ENCODE measurements around the gene CALHM1. TPM values are rescaled to one million over a fixed set of nuclear protein-coding genes. Genes with fewer than 3 reads are reported as not detected.

CALHM1 gene
- total and polyA plus RNA-seq, 2 experiments from 2014 or later, result 0.11 TPM; not detected in 1

DNA sequence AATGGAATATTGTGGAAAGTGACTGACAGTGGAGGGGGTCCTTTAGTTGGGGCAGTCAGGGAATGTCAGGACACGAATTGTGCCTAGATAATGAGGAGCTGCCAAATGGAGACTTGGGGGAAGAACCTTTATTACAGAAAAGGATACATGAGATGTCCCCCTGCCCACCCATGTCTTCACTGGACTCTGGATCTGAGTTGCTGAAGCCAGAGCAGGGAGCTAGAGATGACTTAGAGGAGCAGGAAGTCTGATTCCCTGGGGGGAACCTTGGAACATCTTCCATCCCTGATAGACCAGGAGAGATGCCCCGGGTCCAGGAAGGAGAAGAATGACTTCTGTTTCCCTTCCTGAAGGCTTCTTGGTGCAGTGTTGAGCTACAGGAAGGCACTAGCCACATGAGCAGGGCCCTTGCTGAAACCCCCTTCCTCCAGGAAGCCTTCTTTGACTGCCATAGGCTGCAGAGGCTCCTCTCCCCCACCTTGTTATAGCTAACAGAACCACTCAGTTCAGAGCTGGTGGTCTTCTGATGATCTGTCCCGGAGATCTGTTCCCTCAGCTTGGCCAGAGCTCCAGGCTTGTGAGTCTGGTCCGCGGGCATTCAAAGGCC is 34.1 kb upstream of the CALHM1 start:
- ATAC-seq (no peak), DNase-seq (ENCODE audit: low spot score) (no peak)
- Histone ChIP-seq H2AFZ (0 out of 2 replicates have a peak overlapping the region, but pooled peaks have one; percentile 88), H3K4me3 (peak overlapping the region; percentile 79), H3K4me2 (peak overlapping the region; percentile 90), H3K9me2 (ENCODE audit: insufficient read depth) (no peaks in the 10 kb centered on the region), H3K27me3 (ENCODE audit: insufficient read depth) (peaks cover 58% of the 10 kb centered on the region), H3K79me2 (replicated peaks; ENCODE audit: insufficient read depth) (no peaks in the 10 kb centered on the region), H3K4me1 (ENCODE audit: insufficient read depth) (no peaks in the 10 kb centered on the region; the same call in 1 of the 2 replicates), H3K36me3 (ENCODE audit: insufficient read depth) (no peaks in the 10 kb centered on the region), H3F3A (replicated peaks; ENCODE audit: low read depth) (peaks cover 5% of the 10 kb centered on the region; the same call in 1 of the 2 replicates), H4K20me1 (replicated peaks; ENCODE audit: insufficient read depth) (no peaks in the 10 kb centered on the region), H3K27ac (ENCODE audit: low read depth) (no peak overlapping the region)
- H3K4me1 Mint-ChIP-seq, result peaks cover 18% of the 10 kb centered on the region; the same call in 2 of the 3 replicates
- no peaks in the 10 kb centered on the region; the same call in 2 of the 3 replicates for H3K9me3 Mint-ChIP-seq
- H3K36me3 Mint-ChIP-seq (ENCODE audit: low read depth), result no peaks in the 10 kb centered on the region
- peak overlapping the region; percentile 80 for H3K4me3 Mint-ChIP-seq
- no peak overlapping the region for H3K27ac Mint-ChIP-seq
- no peak for TF ChIP-seq ZNF331 (CRISPR knock-in tag; IDR thresholded peaks at IDR 0.05; ENCODE audit: low read depth)
- TF ChIP-seq, protein P1, sequence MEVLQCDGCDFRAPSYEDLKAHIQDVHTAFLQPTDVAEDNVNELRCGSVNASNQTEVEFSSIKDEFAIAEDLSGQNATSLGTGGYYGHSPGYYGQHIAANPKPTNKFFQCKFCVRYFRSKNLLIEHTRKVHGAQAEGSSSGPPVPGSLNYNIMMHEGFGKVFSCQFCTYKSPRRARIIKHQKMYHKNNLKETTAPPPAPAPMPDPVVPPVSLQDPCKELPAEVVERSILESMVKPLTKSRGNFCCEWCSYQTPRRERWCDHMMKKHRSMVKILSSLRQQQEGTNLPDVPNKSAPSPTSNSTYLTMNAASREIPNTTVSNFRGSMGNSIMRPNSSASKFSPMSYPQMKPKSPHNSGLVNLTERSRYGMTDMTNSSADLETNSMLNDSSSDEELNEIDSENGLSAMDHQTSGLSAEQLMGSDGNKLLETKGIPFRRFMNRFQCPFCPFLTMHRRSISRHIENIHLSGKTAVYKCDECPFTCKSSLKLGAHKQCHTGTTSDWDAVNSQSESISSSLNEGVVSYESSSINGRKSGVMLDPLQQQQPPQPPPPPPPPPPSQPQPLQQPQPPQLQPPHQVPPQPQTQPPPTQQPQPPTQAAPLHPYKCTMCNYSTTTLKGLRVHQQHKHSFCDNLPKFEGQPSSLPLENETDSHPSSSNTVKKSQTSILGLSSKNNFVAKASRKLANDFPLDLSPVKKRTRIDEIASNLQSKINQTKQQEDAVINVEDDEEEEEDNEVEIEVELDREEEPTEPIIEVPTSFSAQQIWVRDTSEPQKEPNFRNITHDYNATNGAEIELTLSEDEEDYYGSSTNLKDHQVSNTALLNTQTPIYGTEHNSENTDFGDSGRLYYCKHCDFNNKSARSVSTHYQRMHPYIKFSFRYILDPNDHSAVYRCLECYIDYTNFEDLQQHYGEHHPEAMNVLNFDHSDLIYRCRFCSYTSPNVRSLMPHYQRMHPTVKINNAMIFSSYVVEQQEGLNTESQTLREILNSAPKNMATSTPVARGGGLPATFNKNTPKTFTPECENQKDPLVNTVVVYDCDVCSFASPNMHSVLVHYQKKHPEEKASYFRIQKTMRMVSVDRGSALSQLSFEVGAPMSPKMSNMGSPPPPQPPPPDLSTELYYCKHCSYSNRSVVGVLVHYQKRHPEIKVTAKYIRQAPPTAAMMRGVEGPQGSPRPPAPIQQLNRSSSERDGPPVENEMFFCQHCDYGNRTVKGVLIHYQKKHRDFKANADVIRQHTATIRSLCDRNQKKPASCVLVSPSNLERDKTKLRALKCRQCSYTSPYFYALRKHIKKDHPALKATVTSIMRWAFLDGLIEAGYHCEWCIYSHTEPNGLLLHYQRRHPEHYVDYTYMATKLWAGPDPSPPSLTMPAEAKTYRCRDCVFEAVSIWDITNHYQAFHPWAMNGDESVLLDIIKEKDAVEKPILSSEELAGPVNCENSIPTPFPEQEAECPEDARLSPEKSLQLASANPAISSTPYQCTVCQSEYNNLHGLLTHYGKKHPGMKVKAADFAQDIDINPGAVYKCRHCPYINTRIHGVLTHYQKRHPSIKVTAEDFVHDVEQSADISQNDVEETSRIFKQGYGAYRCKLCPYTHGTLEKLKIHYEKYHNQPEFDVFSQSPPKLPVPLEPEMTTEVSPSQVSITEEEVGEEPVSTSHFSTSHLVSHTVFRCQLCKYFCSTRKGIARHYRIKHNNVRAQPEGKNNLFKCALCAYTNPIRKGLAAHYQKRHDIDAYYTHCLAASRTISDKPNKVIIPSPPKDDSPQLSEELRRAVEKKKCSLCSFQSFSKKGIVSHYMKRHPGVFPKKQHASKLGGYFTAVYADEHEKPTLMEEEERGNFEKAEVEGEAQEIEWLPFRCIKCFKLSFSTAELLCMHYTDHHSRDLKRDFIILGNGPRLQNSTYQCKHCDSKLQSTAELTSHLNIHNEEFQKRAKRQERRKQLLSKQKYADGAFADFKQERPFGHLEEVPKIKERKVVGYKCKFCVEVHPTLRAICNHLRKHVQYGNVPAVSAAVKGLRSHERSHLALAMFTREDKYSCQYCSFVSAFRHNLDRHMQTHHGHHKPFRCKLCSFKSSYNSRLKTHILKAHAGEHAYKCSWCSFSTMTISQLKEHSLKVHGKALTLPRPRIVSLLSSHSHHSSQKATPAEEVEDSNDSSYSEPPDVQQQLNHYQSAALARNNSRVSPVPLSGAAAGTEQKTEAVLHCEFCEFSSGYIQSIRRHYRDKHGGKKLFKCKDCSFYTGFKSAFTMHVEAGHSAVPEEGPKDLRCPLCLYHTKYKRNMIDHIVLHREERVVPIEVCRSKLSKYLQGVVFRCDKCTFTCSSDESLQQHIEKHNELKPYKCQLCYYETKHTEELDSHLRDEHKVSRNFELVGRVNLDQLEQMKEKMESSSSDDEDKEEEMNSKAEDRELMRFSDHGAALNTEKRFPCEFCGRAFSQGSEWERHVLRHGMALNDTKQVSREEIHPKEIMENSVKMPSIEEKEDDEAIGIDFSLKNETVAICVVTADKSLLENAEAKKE (CRISPR knock-in tag; IDR thresholded peaks at IDR 0.05), result no peak
- TF ChIP-seq ZNF114 (CRISPR knock-in tag; IDR thresholded peaks at IDR 0.05), result no peak
- no peak for TF ChIP-seq NANOG (IDR thresholded peaks at IDR 0.05; ENCODE audit: borderline replicate concordance)
- no peak for TF ChIP-seq EZH2 (IDR thresholded peaks at IDR 0.05; ENCODE audit: low read depth, unreplicated experiment)
- no peak for TF ChIP-seq CTCF (conservative IDR thresholded peaks at IDR 0.05; ENCODE audit: low read depth in 2 of 2)
- TF ChIP-seq CREB1 (CRISPR knock-in tag; IDR thresholded peaks at IDR 0.05; ENCODE audit: low read depth), result no peak
- no peak for TF ChIP-seq EZH2phosphoT487 (IDR thresholded peaks at IDR 0.05; ENCODE audit: unreplicated experiment)
- TF ChIP-seq POLR2AphosphoS5 (IDR thresholded peaks at IDR 0.05; ENCODE audit: low read depth), result no peak
- H3K27me3 Mint-ChIP-seq (ENCODE audit: insufficient read depth, low read depth, poor library complexity), result peaks cover 28% of the 10 kb centered on the region
